PC-3 (cell line): ENCODE measurements around the gene AUTS2.

ENCODE experiments used
- EZH2 ChIP-seq: fragments of 300-600 bp; sonication (generic); IDR thresholded peaks from one replicate; pipeline ENCODE4 v1.6.1; 2017; ENCODE audit warnings: antibody characterized with exemption, mild to moderate bottlenecking, low read length; ENCODE audit not compliant: unreplicated experiment
- TF ChIP-seq, protein P1 (sequence below): fragments of 300-600 bp; sonication (generic); conservative IDR thresholded peaks from 2 replicates; pipeline ENCODE4 v1.5.1; 2017; ENCODE audit warnings: antibody characterized with exemption, low read depth, mild to moderate bottlenecking, low read length

- TF ChIP-seq, protein P1, sequence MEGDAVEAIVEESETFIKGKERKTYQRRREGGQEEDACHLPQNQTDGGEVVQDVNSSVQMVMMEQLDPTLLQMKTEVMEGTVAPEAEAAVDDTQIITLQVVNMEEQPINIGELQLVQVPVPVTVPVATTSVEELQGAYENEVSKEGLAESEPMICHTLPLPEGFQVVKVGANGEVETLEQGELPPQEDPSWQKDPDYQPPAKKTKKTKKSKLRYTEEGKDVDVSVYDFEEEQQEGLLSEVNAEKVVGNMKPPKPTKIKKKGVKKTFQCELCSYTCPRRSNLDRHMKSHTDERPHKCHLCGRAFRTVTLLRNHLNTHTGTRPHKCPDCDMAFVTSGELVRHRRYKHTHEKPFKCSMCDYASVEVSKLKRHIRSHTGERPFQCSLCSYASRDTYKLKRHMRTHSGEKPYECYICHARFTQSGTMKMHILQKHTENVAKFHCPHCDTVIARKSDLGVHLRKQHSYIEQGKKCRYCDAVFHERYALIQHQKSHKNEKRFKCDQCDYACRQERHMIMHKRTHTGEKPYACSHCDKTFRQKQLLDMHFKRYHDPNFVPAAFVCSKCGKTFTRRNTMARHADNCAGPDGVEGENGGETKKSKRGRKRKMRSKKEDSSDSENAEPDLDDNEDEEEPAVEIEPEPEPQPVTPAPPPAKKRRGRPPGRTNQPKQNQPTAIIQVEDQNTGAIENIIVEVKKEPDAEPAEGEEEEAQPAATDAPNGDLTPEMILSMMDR, result no peak
- no peak for TF ChIP-seq EZH2
Observed at GRCh38 chr7:70267381-70268120, 669.3 kb downstream of the AUTS2 start.
